ENCODE measurements around the gene LRRC46. TPM values are rescaled to one million over a fixed set of nuclear protein-coding genes. Genes with fewer than 3 reads are reported as not detected.
A peak's percentile ranks its signal among the peaks of the same experiment; 100 is the strongest.

LRRC46 gene
- total and polyA plus RNA-seq, 10 of the 15 experiments (the other 5 are each of a cell fraction or from before 2014, with no cell fraction given), result 0.15 to 1.8 (median 0.38) TPM; not detected in 1

DNA sequence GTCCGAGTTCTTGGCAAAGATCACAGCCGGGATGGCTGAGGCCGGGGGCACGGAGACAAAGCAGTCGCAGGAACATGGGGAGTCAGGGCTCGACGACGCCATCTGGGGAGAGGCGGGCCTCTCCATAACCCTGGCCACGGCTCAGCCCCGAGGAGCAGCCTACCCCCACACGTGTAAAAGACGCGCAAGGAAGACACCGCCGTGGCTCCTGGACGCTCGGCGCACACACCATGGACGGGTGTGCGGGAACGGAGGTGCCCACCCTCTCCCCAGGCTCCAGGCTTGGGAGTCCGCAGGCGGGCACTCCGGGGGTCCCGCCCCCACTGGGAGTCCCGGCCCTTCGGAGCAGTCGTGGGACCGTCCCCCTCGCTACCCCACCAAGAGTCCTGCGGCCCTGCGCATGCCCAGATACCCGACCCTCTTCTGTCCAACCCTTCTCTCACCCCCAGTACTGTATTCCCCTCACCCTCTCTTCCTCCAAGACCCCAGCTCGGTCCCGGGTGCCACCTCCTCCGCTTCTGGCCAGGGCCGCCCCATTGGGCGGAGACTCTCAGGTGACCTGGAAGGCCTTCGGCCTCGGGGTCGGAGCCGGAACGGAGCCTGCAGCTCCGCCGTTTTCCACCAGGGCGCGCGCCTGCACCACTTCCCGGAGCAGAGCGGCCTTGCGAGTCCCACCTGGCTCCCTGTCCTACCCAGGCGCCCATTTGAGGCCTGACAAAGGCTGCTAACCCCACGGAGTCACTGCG is 9.4 kb downstream of the LRRC46 start, which contains the start of gene SCRN2 (continued):
- TF ChIP-seq, protein P1, sequence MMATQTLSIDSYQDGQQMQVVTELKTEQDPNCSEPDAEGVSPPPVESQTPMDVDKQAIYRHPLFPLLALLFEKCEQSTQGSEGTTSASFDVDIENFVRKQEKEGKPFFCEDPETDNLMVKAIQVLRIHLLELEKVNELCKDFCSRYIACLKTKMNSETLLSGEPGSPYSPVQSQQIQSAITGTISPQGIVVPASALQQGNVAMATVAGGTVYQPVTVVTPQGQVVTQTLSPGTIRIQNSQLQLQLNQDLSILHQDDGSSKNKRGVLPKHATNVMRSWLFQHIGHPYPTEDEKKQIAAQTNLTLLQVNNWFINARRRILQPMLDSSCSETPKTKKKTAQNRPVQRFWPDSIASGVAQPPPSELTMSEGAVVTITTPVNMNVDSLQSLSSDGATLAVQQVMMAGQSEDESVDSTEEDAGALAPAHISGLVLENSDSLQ (IDR thresholded peaks at IDR 0.05), result no peak
- no peak for TF ChIP-seq ETV6 (conservative IDR thresholded peaks at IDR 0.05 in 1 of 2, IDR thresholded peaks at IDR 0.05 in 1 of 2; ENCODE audit: borderline replicate concordance in 1 of 2, low read depth in 1 of 2)
- TF ChIP-seq STAT1 (conservative IDR thresholded peaks at IDR 0.05), result no peak

DNA sequence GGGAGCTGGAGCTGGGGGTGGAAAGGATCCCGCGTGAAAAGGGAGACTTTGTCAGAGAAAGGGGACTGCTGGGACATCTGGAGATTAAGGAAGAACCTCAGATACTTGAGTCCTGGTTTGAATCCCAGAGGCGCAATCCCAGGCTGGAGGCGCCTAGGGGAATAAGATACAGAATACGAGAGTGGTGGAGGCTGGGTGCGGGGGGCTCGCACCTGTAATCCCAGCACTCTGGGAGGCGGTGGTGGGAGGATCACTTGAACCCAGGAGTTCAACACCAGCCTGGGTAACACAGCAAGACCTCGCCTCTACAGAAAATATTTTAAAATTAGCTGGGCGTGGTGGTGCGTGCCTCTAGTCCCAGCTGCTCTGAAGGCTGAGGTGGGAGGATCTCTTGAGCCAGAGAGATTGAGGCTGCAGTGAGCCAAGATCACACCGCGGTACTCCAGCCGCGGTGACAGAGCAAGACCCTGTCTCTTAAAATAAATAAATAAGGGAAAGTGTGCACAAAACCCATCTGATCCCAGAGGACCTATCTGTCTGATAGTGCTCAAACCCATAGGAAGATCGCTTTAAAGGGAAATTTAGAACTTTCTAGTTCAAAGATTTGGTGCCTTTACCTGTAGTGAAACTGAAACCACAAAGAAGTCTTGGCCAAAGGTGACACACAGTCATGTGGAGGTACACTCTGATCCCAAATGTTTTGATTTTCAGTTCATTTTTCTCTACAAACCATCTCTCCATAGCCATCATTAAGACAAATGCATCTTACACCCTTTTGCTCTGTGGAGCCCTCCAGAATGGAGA is 10.2 kb downstream of the LRRC46 start:
- SMC1A ChIA-PET (ENCODE audit: uncharacterized antibody, unreplicated experiment), result interaction anchor here (0.8 to 13.1 kb wide), 14 partner anchors 8 to 179 kb away, joined by 3 to 231 read pairs (median 6); partner anchors contain the start of genes CDK5RAP3, PNPO and SP2
- peak; percentile 91 for FAIRE-seq
- in situ Hi-C loops (cut with MboI), result loop anchor here (5.0 to 10.0 kb wide), 3 partner anchors 51 to 783 kb away; partner anchors contain the start of gene HOXB9
- Histone ChIP-seq H3K4me2 (ENCODE audit: control insufficient read depth, insufficient read depth) (peak overlapping the region; percentile 72), H3K36me3 (ENCODE audit: control insufficient read depth in 2 of 2, insufficient read depth in 2 of 2, low read length in 1 of 2) (no peaks in the 10 kb centered on the region), H3K9ac (ENCODE audit: control insufficient read depth, insufficient read depth, low read length) (peak overlapping the region; percentile 74), H3K4me3 (no peak overlapping the region), H2AFZ (ENCODE audit: control insufficient read depth, low read depth, low read length) (peak overlapping the region; percentile 91), H3K27ac (ENCODE audit: control insufficient read depth, insufficient read depth) (no peak overlapping the region), H3K79me2 (ENCODE audit: control insufficient read depth, insufficient read depth, low read length) (no peaks in the 10 kb centered on the region), H3K9me3 (replicated peaks; ENCODE audit: control insufficient read depth, insufficient read depth, low read length) (no peaks in the 10 kb centered on the region), H3K27me3 (replicated peaks in 1 of 2; ENCODE audit: control insufficient read depth in 2 of 2, insufficient read depth in 2 of 2, low read length in 1 of 2) (peaks cover 0 to 2% of the 10 kb centered on the region in 2 experiments; a peak in 2 of 4 replicates), H4K20me1 (ENCODE audit: control insufficient read depth, insufficient read depth) (no peaks in the 10 kb centered on the region), H3K4me1 (ENCODE audit: control insufficient read depth, insufficient read depth, low read length) (peaks cover 22% of the 10 kb centered on the region)
- peak; percentile 1; the same call in 1 of the 3 replicates for ATAC-seq
- no peak for DNase-seq (ENCODE audit: low read depth, low spot score)
- intact Hi-C loops (cut with micrococcal nuclease; ENCODE audit: unreplicated experiment), result loop anchor here (1.0 to 2.0 kb wide), 4 partner anchors 49 to 177 kb away; partner anchors contain the start of gene PNPO
- RAD21 ChIA-PET (ENCODE audit: unreplicated experiment), result interaction anchor here (0.9 to 7.7 kb wide), 17 partner anchors 9 to 192 kb away, joined by 3 to 206 read pairs (median 5); partner anchors contain the start of genes CDK5RAP3, KPNB1, OSBPL7 and PNPO
- POLR2A ChIA-PET, result interaction anchor here (0.9 to 1.9 kb wide), 8 partner anchors 10 to 129 kb away, joined by 3 to 12 read pairs (median 4); partner anchors contain the start of genes CDK5RAP3, LRRC46, MRPL10 and OSBPL7
- CTCF ChIA-PET, result interaction anchor here (0.5 to 12.4 kb wide), 33 partner anchors 10 to 205 kb away, joined by 3 to 502 read pairs (median 4); partner anchors contain the start of genes CDK5RAP3, LRRC46, MRPL10 and OSBPL7
- 54% methylated on average over 16 of the region's 16 CpGs for WGBS (ENCODE audit: insufficient coverage, insufficient replicate concordance, low lambda C conversion rate, missing lambda C conversion rate)
- TF ChIP-seq NR2C1 (IDR thresholded peaks at IDR 0.05), result no peak
- TF ChIP-seq ZNF384 (IDR thresholded peaks at IDR 0.05; ENCODE audit: borderline replicate concordance, low read depth, low read length), result no peak
- TF ChIP-seq, protein P2, sequence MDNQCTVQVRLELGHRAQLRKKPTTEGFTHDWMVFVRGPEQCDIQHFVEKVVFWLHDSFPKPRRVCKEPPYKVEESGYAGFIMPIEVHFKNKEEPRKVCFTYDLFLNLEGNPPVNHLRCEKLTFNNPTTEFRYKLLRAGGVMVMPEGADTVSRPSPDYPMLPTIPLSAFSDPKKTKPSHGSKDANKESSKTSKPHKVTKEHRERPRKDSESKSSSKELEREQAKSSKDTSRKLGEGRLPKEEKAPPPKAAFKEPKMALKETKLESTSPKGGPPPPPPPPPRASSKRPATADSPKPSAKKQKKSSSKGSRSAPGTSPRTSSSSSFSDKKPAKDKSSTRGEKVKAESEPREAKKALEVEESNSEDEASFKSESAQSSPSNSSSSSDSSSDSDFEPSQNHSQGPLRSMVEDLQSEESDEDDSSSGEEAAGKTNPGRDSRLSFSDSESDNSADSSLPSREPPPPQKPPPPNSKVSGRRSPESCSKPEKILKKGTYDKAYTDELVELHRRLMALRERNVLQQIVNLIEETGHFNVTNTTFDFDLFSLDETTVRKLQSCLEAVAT (IDR thresholded peaks at IDR 0.05), result peak; percentile 73
- TF ChIP-seq IKZF2 (IDR thresholded peaks at IDR 0.05), result peak in 1 of 2 experiments; percentile 36; a peak in 1 of 4 replicates
- TF ChIP-seq RUNX3 (IDR thresholded peaks at IDR 0.05; ENCODE audit: low read length), result peak; percentile 38
- BruUV-seq (replicated peaks), result no TSS peak
